Fibroblast of villous mesenchyme (primary cell): ENCODE data around the gene PTPRN2. TPM values are rescaled to one million over a fixed set of nuclear protein-coding genes. Genes with fewer than 3 reads are reported as not detected.

Experiments
- DNase-seq: peaks from one replicate; pipeline ENCODE4 v3.0.0-alpha.2; 2010; ENCODE audit warnings: low read depth
- H3K4me3 ChIP-seq: 2 replicates; pipeline ENCODE4 v1.5.1; 2011; ENCODE audit warnings: low read depth, mild to moderate bottlenecking, low read length
- CTCF ChIP-seq: IDR thresholded peaks from 2 replicates; pipeline ENCODE4 v1.5.1; 2012; ENCODE audit warnings: low read depth, mild to moderate bottlenecking, low read length; ENCODE audit not compliant: insufficient read depth
- total RNA-seq: library from RNA; depleted of rRNA; stranded (reverse); fragments of >200 nt; gene quantifications from 2 replicates; pipeline ENCODE4 v1.2.3, GENCODE V29; 2012

The PTPRN2 gene
- total RNA-seq, 1 donor = not detected

GRCh38 chr7:157544980-157545680 lies 1042.5 kb downstream of the PTPRN2 start:
- TF ChIP-seq CTCF = no peak
- H3K4me3 ChIP-seq = no peak overlapping the region
- no peak for DNase-seq

GRCh38 chr7:157544226-157544625 lies 1043.4 kb downstream of the PTPRN2 start:
- no peak for TF ChIP-seq CTCF
- DNase-seq = no peak
- no peak overlapping the region for H3K4me3 ChIP-seq

GRCh38 chr7:157543791-157544190 lies 1043.8 kb downstream of the PTPRN2 start:
- TF ChIP-seq CTCF = no peak
- no peak overlapping the region for H3K4me3 ChIP-seq
- no peak for DNase-seq

GRCh38 chr7:157543276-157543675 lies 1044.3 kb downstream of the PTPRN2 start:
- no peak overlapping the region for H3K4me3 ChIP-seq
- DNase-seq = no peak
- no peak for TF ChIP-seq CTCF

GRCh38 chr7:157542068-157543021 lies 1045.3 kb downstream of the PTPRN2 start:
- no peak for DNase-seq
- no peak overlapping the region for H3K4me3 ChIP-seq
- no peak for TF ChIP-seq CTCF

GRCh38 chr7:157541295-157542067 lies 1046.1 kb downstream of the PTPRN2 start:
- H3K4me3 ChIP-seq = no peak overlapping the region
- no peak for TF ChIP-seq CTCF
- DNase-seq = no peak
